Transverse colon (tissue), 4 donors: ENCODE data around the gene ZCCHC17. TPM values are rescaled to one million over a fixed set of nuclear protein-coding genes. Genes with fewer than 3 reads are reported as not detected.

ENCODE experiments used
- DNase-seq: peaks from one replicate; pipeline ENCODE4 v3.0.0-alpha.2; 2019
- H3K27ac ChIP-seq, 4 donors: fragments of 200-600 bp; sonication (generic); 2 replicates each; pipeline ENCODE4 v1.5.1; 2016 to 2018; ENCODE audit warnings: inconsistent platforms in 4 of 4
- H3K27me3 ChIP-seq: fragments of 200-600 bp; sonication (generic); 2 replicates; pipeline ENCODE4 v1.5.1; 2017; ENCODE audit warnings: inconsistent platforms
- H3K36me3 ChIP-seq, 4 donors: fragments of 200-600 bp; sonication (generic); 2 replicates each; pipeline ENCODE4 v1.5.1; 2017 to 2019; ENCODE audit warnings: inconsistent platforms in 4 of 4
- H3K4me1 ChIP-seq, 4 donors: fragments of 200-600 bp; sonication (generic); 2 replicates each; pipeline ENCODE4 v1.5.1; 2017 to 2020; ENCODE audit warnings: inconsistent platforms in 4 of 4
- H3K4me3 ChIP-seq, 4 donors: fragments of 200-600 bp; sonication (generic); 1 replicate in 1 of 4; 2 replicates in 3 of 4; pipeline versions ENCODE4 v1.5.1 to v1.6.1; 2017 to 2019; ENCODE audit warnings: inconsistent platforms in 4 of 4
- H3K9me3 ChIP-seq, 2 donors: fragments of 200-600 bp; sonication (generic); 2 replicates each; pipeline ENCODE4 v1.5.1; 2017 to 2019; ENCODE audit warnings: inconsistent platforms in 2 of 2
- EP300 ChIP-seq: sonication (generic); formaldehyde crosslinking; IDR thresholded peaks from one replicate; pipeline ENCODE4 v1.6.1; 2017; ENCODE audit warnings: antibody characterized with exemption, low read depth
- POLR2A ChIP-seq: fragments of 450-650 bp; IDR thresholded peaks from one replicate; pipeline ENCODE4 v1.6.1; 2016; ENCODE audit warnings: antibody characterized with exemption, mild to moderate bottlenecking, moderate library complexity
- POLR2AphosphoS5 ChIP-seq, 3 donors: sonication (generic); formaldehyde crosslinking; IDR thresholded peaks; one replicate each; pipeline ENCODE4 v1.6.1; 2016; ENCODE audit warnings: antibody characterized with exemption in 3 of 3
- WGBS, 2 donors: methylation state at CpG; one replicate each; pipeline ENCODE4 v1.1.5; 2018; ENCODE audit warnings: low coverage in 1 of 2; 5-methylcytosine and 5-hydroxymethylcytosine counted together
- in situ Hi-C, 4 donors: fragments of 200-750 bp; cut with MboI; loops; one replicate each; pipeline versions ENCODE4 v1.15.0 to v1.15.1; 2017; ENCODE audit warnings: low sequenced_read_pairs in 3 of 4, low pct_ligation_motif_present in 1 of 4, low pct_unique_long_range_greater_than_20kb in 1 of 4
- intact Hi-C: fragments of 100-400 bp; cut with DNase I; formaldehyde crosslinking; loops from one replicate; pipeline ENCODE4 v1.15.1; 2023; ENCODE audit warnings: low total_unique reads
- total RNA-seq, 4 donors: library from RNA; depleted of rRNA; stranded (reverse); fragments of >200 nt; gene quantifications; one replicate each; pipeline ENCODE4 v1.1.0, GENCODE V29; 2016
- TF ChIP-seq, protein P1 (sequence below), 5 experiments: fragments of 200-600 bp in 3 of 5; fragments of 450-650 bp in 2 of 5; sonication (generic) in 3 of 5; IDR thresholded peaks; 1 replicate in 2 of 5; 2 replicates in 3 of 5; pipeline ENCODE4 v1.5.1; 2016 to 2017; ENCODE audit warnings: antibody characterized with exemption in 5 of 5, inconsistent platforms in 3 of 5, mild to moderate bottlenecking in 2 of 5, moderate library complexity in 1 of 5

ZCCHC17 gene
- total RNA-seq, 4 donors from 2014 or later = 4.8 to 18.7 (median 13.7) TPM

DNA sequence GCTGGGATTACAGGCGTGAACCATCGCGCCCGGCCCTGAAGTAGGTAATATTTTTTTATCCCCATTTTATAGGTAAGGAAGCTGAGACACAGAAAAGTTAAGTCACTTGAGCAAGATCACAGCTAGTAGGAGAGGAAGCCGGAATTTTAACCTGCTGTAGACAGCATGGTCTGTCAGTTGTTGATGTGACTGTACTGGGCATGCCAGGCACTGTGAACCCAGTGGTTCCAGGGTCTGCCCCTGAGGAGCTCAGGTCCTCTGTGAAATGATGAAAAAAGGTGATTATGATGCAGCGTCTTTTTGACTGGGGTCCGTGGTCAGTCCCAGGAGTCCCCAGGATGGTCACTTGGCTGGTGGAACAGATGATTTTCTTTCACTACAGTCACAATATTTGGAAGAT lies 92.8 kb downstream of the ZCCHC17 start:
- DNase-seq = no peak
- Histone ChIP-seq H3K27me3 (no peaks in the 10 kb centered on the region), H3K4me1 (peaks cover 4 to 19% (median 8%) of the 10 kb centered on the region in 4 donors), H3K9me3 (no peaks in the 10 kb centered on the region), H3K36me3 (no peaks in the 10 kb centered on the region), H3K27ac (peak overlapping the region; percentile 71 to 79 (median 78)), H3K4me3 (no peak overlapping the region)
- TF ChIP-seq POLR2A (no peak), POLR2AphosphoS5 (IDR thresholded peaks at IDR 0.05) (no peak), EP300 (no peak)
- TF ChIP-seq, protein P1, sequence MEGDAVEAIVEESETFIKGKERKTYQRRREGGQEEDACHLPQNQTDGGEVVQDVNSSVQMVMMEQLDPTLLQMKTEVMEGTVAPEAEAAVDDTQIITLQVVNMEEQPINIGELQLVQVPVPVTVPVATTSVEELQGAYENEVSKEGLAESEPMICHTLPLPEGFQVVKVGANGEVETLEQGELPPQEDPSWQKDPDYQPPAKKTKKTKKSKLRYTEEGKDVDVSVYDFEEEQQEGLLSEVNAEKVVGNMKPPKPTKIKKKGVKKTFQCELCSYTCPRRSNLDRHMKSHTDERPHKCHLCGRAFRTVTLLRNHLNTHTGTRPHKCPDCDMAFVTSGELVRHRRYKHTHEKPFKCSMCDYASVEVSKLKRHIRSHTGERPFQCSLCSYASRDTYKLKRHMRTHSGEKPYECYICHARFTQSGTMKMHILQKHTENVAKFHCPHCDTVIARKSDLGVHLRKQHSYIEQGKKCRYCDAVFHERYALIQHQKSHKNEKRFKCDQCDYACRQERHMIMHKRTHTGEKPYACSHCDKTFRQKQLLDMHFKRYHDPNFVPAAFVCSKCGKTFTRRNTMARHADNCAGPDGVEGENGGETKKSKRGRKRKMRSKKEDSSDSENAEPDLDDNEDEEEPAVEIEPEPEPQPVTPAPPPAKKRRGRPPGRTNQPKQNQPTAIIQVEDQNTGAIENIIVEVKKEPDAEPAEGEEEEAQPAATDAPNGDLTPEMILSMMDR (IDR thresholded peaks at IDR 0.05) = no peak
- intact Hi-C loops (no loop called here), in situ Hi-C loops (no loop called here)
- WGBS, 2 donors = 77 to 87% methylated on average over 3 to 7 of the region's 7 CpGs

DNA sequence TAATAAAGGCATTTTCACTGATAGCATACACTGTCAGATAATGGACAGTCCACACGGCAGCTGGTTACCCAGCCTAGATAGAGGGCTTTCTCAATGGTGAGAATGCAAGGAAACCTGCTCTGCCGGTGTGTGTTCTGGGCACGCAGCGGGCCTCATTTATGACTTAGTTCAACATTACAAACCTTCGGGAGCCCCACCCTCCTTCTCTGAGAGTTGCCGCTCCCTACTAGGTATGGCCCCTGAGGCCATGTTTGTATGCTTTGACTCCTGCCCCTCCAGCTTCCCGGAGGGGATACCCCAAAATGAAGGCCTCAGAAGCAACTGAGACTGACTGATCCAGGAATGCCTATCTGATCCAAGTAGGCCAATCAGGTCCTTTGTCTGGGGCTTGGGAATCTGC lies 93.2 kb downstream of the ZCCHC17 start:
- TF ChIP-seq POLR2AphosphoS5 (IDR thresholded peaks at IDR 0.05) (peak in 2 of 3 donors; percentile 26 to 52), POLR2A (no peak), EP300 (no peak)
- TF ChIP-seq, protein P1 (IDR thresholded peaks at IDR 0.05) = no peak
- WGBS, 2 donors = 40 to 64% methylated on average over 2 to 7 of the region's 7 CpGs
- DNase-seq = peak; percentile 86
- no peaks in the 10 kb centered on the region for H3K9me3 ChIP-seq
- H3K27me3 ChIP-seq = no peaks in the 10 kb centered on the region
- H3K36me3 ChIP-seq = no peaks in the 10 kb centered on the region
- intact Hi-C loops = no loop called here
- no peak overlapping the region for H3K4me3 ChIP-seq
- in situ Hi-C loops = no loop called here
- peak overlapping the region; percentile 71 to 79 (median 78) for H3K27ac ChIP-seq
- peaks cover 7 to 23% (median 12%) of the 10 kb centered on the region in 4 donors for H3K4me1 ChIP-seq

DNA sequence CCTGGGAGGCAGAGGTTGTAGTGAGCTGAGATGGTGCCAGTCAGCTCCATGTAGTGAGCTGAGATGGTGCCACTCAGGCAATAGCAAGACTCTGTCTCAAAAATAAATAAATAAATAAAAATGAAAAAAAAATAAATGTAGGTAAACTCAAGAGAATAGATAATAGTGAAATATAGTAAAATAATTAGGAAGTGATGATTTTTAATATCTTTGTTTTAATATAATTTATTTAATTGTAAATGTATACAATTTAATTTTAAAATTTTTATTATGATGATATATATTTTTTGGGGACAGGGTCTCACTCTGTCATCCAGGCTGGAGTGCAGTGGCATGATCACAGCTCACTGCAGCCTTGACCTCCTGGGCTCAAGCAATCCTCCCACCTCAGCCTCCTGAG lies 96.6 kb downstream of the ZCCHC17 start:
- intact Hi-C loops (no loop called here), in situ Hi-C loops (no loop called here)
- DNase-seq = no peak
- Histone ChIP-seq H3K36me3 (no peaks in the 10 kb centered on the region), H3K4me3 (no peak overlapping the region), H3K27me3 (no peaks in the 10 kb centered on the region), H3K27ac (no peak overlapping the region), H3K4me1 (peaks cover 7 to 24% (median 13%) of the 10 kb centered on the region in 4 donors), H3K9me3 (no peaks in the 10 kb centered on the region)
- TF ChIP-seq POLR2AphosphoS5 (IDR thresholded peaks at IDR 0.05) = no peak
- no peak for TF ChIP-seq POLR2A
- no peak for TF ChIP-seq EP300
- TF ChIP-seq, protein P1 (IDR thresholded peaks at IDR 0.05) = no peak

DNA sequence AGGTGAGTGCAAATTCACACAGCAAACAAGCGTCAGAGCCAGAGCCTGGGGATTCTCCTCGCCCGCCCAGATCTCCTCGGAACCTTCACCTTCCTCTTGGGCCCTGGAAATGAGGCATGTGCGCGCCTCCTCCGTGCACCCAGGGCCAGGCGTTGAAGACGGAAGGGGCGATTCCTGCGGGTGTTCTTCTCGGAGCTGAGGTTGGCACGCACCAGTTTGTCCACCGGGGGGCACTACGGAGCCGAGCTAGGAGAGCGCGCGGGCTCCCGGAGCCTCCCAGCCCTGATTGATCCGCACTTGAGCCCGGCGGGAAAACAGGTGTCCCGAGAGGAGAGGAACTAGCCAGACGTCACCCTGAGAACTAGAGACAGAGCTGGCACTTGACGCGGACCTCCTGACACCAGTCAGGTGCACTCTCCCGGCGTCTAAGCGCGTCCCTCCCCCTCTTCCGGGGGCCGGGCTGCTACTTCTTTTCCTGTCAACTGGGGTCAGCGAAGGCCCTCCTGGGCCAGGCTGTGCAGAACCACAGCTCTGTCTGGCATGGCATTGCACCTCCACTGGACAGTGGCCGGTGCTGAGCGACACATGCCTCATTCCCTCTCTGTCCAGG lies 97.9 kb downstream of the ZCCHC17 start:
- Histone ChIP-seq H3K4me1 (peaks cover 7 to 17% (median 11%) of the 10 kb centered on the region in 4 donors), H3K36me3 (no peaks in the 10 kb centered on the region), H3K4me3 (peak overlapping the region in 3 of 4 donors; percentile 19 to 43 (median 21)), H3K27ac (peak overlapping the region in 3 of 4 donors; percentile 17 to 49 (median 46)), H3K9me3 (no peaks in the 10 kb centered on the region), H3K27me3 (no peaks in the 10 kb centered on the region)
- peak in 1 of 3 donors; percentile 18 for TF ChIP-seq POLR2AphosphoS5 (IDR thresholded peaks at IDR 0.05)
- no peak for TF ChIP-seq EP300
- TF ChIP-seq, protein P1 (IDR thresholded peaks at IDR 0.05) = peak; percentile 84 to 93 (median 88)
- TF ChIP-seq POLR2A = no peak
- WGBS, 2 donors = 1% methylated on average over 35 of the region's 36 CpGs; no CpG with 5 or more reads in 1 of the 2 donors
- intact Hi-C loops = no loop called here
- peak; percentile 92 for DNase-seq
- in situ Hi-C loops = no loop called here
